ENCODE data around the gene UBXN10. TPM values are rescaled to one million over a fixed set of nuclear protein-coding genes. Genes with fewer than 3 reads are reported as not detected.

Gene UBXN10
- total RNA-seq, 2 experiments from 2014 or later: 0.41 to 0.63 TPM

GRCh38 chr1:20174937-20175666 is 10.8 kb upstream of the UBXN10 start:
- peak; percentile 27 for DNase-seq
- intact Hi-C loops (cut with DNase I, micrococcal nuclease): no loop called here

GRCh38 chr1:20178634-20179370 is 7.1 kb upstream of the UBXN10 start:
- no peak overlapping the region for H3K4me3 Mint-ChIP-seq
- no peaks in the 10 kb centered on the region for H3K36me3 Mint-ChIP-seq (ENCODE audit: low read depth)
- ATAC-seq (no peak), DNase-seq (no peak)
- H3K9me3 Mint-ChIP-seq (ENCODE audit: low read depth): peaks cover 4% of the 10 kb centered on the region
- POLR2A ChIA-PET: interaction anchor here (1.0 kb wide), 1 partner anchor 17 kb away, joined by 3 read pairs; no protein-coding TSS in a partner anchor
- CTCF ChIA-PET: interaction anchor here (0.5 to 4.1 kb wide), 7 partner anchors 13 to 261 kb away, joined by 3 to 30 read pairs (median 3); no protein-coding TSS in a partner anchor
- no peak overlapping the region for H3K27ac Mint-ChIP-seq
- no peaks in the 10 kb centered on the region for H3K27me3 Mint-ChIP-seq
- intact Hi-C loops (cut with DNase I, micrococcal nuclease): no loop called here
- peaks cover 14% of the 10 kb centered on the region for H3K4me1 Mint-ChIP-seq

More at GRCh38 chr1:20174937-20175666, 10.8 kb upstream of the UBXN10 start:
- H3K36me3 Mint-ChIP-seq (ENCODE audit: low read depth): no peaks in the 10 kb centered on the region
- peaks cover 4% of the 10 kb centered on the region for H3K9me3 Mint-ChIP-seq (ENCODE audit: low read depth)
- ChIA-PET CTCF (interaction anchor here (0.7 to 1.2 kb wide), 2 partner anchors 21 to 82 kb away, joined by 3 read pairs; no protein-coding TSS in a partner anchor), POLR2A (no interaction called here)
- ATAC-seq: peak; percentile 34
- no peaks in the 10 kb centered on the region for H3K27me3 Mint-ChIP-seq
- H3K4me1 Mint-ChIP-seq: peaks cover 23% of the 10 kb centered on the region
- peak overlapping the region; percentile 45 for H3K4me3 Mint-ChIP-seq
- H3K27ac Mint-ChIP-seq: peak overlapping the region; percentile 76

- peaks cover 14% of the 10 kb centered on the region for H3K4me1 Mint-ChIP-seq
- ATAC-seq (no peak), DNase-seq (no peak)
- intact Hi-C loops (cut with DNase I, micrococcal nuclease): loop anchor here in 1 of 2 experiments (10.0 kb wide), 1 partner anchor 465 kb away; no protein-coding TSS in a partner anchor
- H3K27ac Mint-ChIP-seq: no peak overlapping the region
- H3K4me3 Mint-ChIP-seq: no peak overlapping the region
- no peaks in the 10 kb centered on the region for H3K36me3 Mint-ChIP-seq (ENCODE audit: low read depth)
- H3K27me3 Mint-ChIP-seq: no peaks in the 10 kb centered on the region
- ChIA-PET CTCF (interaction anchor here (0.5 to 4.1 kb wide), 8 partner anchors 14 to 262 kb away, joined by 3 to 30 read pairs (median 3); no protein-coding TSS in a partner anchor), POLR2A (interaction anchor here (1.0 kb wide), 1 partner anchor 17 kb away, joined by 3 read pairs; no protein-coding TSS in a partner anchor)
- peaks cover 4% of the 10 kb centered on the region for H3K9me3 Mint-ChIP-seq (ENCODE audit: low read depth)
These were observed 6.3 kb upstream of the UBXN10 start for GRCh38 chr1:20179371-20180128.

GRCh38 chr1:20180129-20180843 is 5.6 kb upstream of the UBXN10 start:
- intact Hi-C loops (cut with DNase I, micrococcal nuclease): loop anchor here in 1 of 2 experiments (10.0 kb wide), 1 partner anchor 465 kb away; no protein-coding TSS in a partner anchor
- H3K4me3 Mint-ChIP-seq: no peak overlapping the region
- DNase-seq (no peak), ATAC-seq (no peak)
- H3K9me3 Mint-ChIP-seq (ENCODE audit: low read depth): peaks cover 4% of the 10 kb centered on the region
- H3K4me1 Mint-ChIP-seq: peaks cover 14% of the 10 kb centered on the region
- CTCF ChIA-PET: interaction anchor here (0.5 to 4.1 kb wide), 5 partner anchors 10 to 77 kb away, joined by 3 to 13 read pairs (median 3); no protein-coding TSS in a partner anchor
- H3K27me3 Mint-ChIP-seq: no peaks in the 10 kb centered on the region
- no peak overlapping the region for H3K27ac Mint-ChIP-seq
- POLR2A ChIA-PET: interaction anchor here (1.0 kb wide), 1 partner anchor 16 kb away, joined by 3 read pairs; no protein-coding TSS in a partner anchor
- no peaks in the 10 kb centered on the region for H3K36me3 Mint-ChIP-seq (ENCODE audit: low read depth)

GRCh38 chr1:20180844-20181207 is 5.1 kb upstream of the UBXN10 start:
- Mint-ChIP-seq H3K9me3 (ENCODE audit: low read depth) (peaks cover 4% of the 10 kb centered on the region), H3K27me3 (no peaks in the 10 kb centered on the region), H3K36me3 (ENCODE audit: low read depth) (no peaks in the 10 kb centered on the region), H3K4me1 (peaks cover 13% of the 10 kb centered on the region), H3K27ac (no peak overlapping the region), H3K4me3 (no peak overlapping the region)
- no peak for ATAC-seq
- DNase-seq: no peak
- CTCF ChIA-PET: interaction anchor here (0.5 to 4.1 kb wide), 4 partner anchors 9 to 315 kb away, joined by 3 to 13 read pairs (median 4); no protein-coding TSS in a partner anchor
- intact Hi-C loops (cut with DNase I, micrococcal nuclease): loop anchor here in 1 of 2 experiments (10.0 kb wide), 1 partner anchor 466 kb away; no protein-coding TSS in a partner anchor
- POLR2A ChIA-PET: no interaction called here

- ChIA-PET CTCF (interaction anchor here (4.1 kb wide), 1 partner anchor 31 kb away, joined by 13 read pairs; no protein-coding TSS in a partner anchor), POLR2A (no interaction called here)
- H3K4me3 Mint-ChIP-seq: no peak overlapping the region
- H3K27me3 Mint-ChIP-seq: no peaks in the 10 kb centered on the region
- peaks cover 4% of the 10 kb centered on the region for H3K9me3 Mint-ChIP-seq (ENCODE audit: low read depth)
- intact Hi-C loops (cut with DNase I, micrococcal nuclease): loop anchor here in 1 of 2 experiments (10.0 kb wide), 1 partner anchor 468 kb away; no protein-coding TSS in a partner anchor
- no peaks in the 10 kb centered on the region for H3K36me3 Mint-ChIP-seq (ENCODE audit: low read depth)
- H3K27ac Mint-ChIP-seq: no peak overlapping the region
- H3K4me1 Mint-ChIP-seq: peaks cover 25% of the 10 kb centered on the region
- DNase-seq (no peak), ATAC-seq (no peak)
These were observed 3.5 kb upstream of the UBXN10 start for GRCh38 chr1:20182415-20182814.

- Mint-ChIP-seq H3K27ac (no peak overlapping the region), H3K27me3 (peaks cover 2% of the 10 kb centered on the region), H3K9me3 (ENCODE audit: low read depth) (peaks cover 4% of the 10 kb centered on the region), H3K4me1 (peaks cover 32% of the 10 kb centered on the region), H3K36me3 (ENCODE audit: low read depth) (no peaks in the 10 kb centered on the region), H3K4me3 (no peak overlapping the region)
- POLR2A ChIA-PET: interaction anchor here (0.6 kb wide), 1 partner anchor 1110 kb away, joined by 3 read pairs; no protein-coding TSS in a partner anchor
- ATAC-seq (no peak), DNase-seq (no peak)
- CTCF ChIA-PET: interaction anchor here (0.9 to 1.6 kb wide), 2 partner anchors 81 to 246 kb away, joined by 3 read pairs; no protein-coding TSS in a partner anchor
- intact Hi-C loops (cut with DNase I, micrococcal nuclease): loop anchor here in 1 of 2 experiments (10.0 kb wide), 1 partner anchor 468 kb away; no protein-coding TSS in a partner anchor
These were observed 2.9 kb upstream of the UBXN10 start for GRCh38 chr1:20183035-20183434.

- Mint-ChIP-seq H3K4me3 (no peak overlapping the region), H3K36me3 (ENCODE audit: low read depth) (no peaks in the 10 kb centered on the region), H3K9me3 (ENCODE audit: low read depth) (peaks cover 4% of the 10 kb centered on the region), H3K27me3 (peaks cover 7% of the 10 kb centered on the region), H3K4me1 (peaks cover 39% of the 10 kb centered on the region), H3K27ac (no peak overlapping the region)
- intact Hi-C loops (cut with DNase I, micrococcal nuclease): loop anchor here in 1 of 2 experiments (10.0 kb wide), 1 partner anchor 469 kb away; no protein-coding TSS in a partner anchor
- no peak for DNase-seq
- ATAC-seq: no peak
- POLR2A ChIA-PET: interaction anchor here (0.6 kb wide), 1 partner anchor 1109 kb away, joined by 3 read pairs; no protein-coding TSS in a partner anchor
- CTCF ChIA-PET: interaction anchor here (0.8 to 1.6 kb wide), 4 partner anchors 10 to 245 kb away, joined by 3 to 4 read pairs (median 3); no protein-coding TSS in a partner anchor
These were observed 2.2 kb upstream of the UBXN10 start for GRCh38 chr1:20183616-20184271.

GRCh38 chr1:20184481-20184900 is 1.4 kb upstream of the UBXN10 start:
- Mint-ChIP-seq H3K36me3 (ENCODE audit: low read depth) (no peaks in the 10 kb centered on the region), H3K4me1 (peaks cover 42% of the 10 kb centered on the region), H3K4me3 (peak overlapping the region; percentile 68), H3K9me3 (ENCODE audit: low read depth) (peaks cover 4% of the 10 kb centered on the region), H3K27me3 (peaks cover 14% of the 10 kb centered on the region), H3K27ac (peak overlapping the region; percentile 16)
- intact Hi-C loops (cut with DNase I, micrococcal nuclease): loop anchor here in 1 of 2 experiments (10.0 kb wide), 1 partner anchor 470 kb away; no protein-coding TSS in a partner anchor
- DNase-seq (peak; percentile 27), ATAC-seq (no peak)
- ChIA-PET CTCF (interaction anchor here (0.8 to 1.6 kb wide), 3 partner anchors 9 to 83 kb away, joined by 3 to 4 read pairs (median 3); no protein-coding TSS in a partner anchor), POLR2A (no interaction called here)

Measured in activated CD4-positive, alpha-beta T cell treated with anti-CD3 and anti-CD28 coated beads for 36 hours (primary cell).